GM12891 (cell line): Measurements from ENCODE around the gene MYOM1.

Source experiments
- POLR2A ChIP-seq: IDR thresholded peaks from 2 replicates; pipeline ENCODE4 v1.6.1; 2011; ENCODE audit warnings: low read depth, low read length, control low read depth
- POLR2AphosphoS5 ChIP-seq: IDR thresholded peaks from 2 replicates; pipeline ENCODE4 v1.6.1; 2011; ENCODE audit warnings: low read depth, low read length, control low read depth
- SPI1 ChIP-seq: IDR thresholded peaks from 2 replicates; pipeline ENCODE4 v1.6.1; 2011; ENCODE audit warnings: low read depth, low read length, control low read depth
- TAF1 ChIP-seq: IDR thresholded peaks from 2 replicates; pipeline ENCODE4 v1.6.1; 2011; ENCODE audit warnings: low read depth, low read length, control low read depth

- no peak for TF ChIP-seq POLR2A
- TF ChIP-seq TAF1: no peak
- TF ChIP-seq POLR2AphosphoS5: no peak
- no peak for TF ChIP-seq SPI1
These were observed 152.0 kb downstream of the MYOM1 start for GRCh38 chr18:3067722-3068121.
